Measurements from ENCODE around the gene KCP. TPM values are rescaled to one million over a fixed set of nuclear protein-coding genes. Genes with fewer than 3 reads are reported as not detected.
A peak's percentile ranks its signal among the peaks of the same experiment; 100 is the strongest.

KCP gene
- polyA plus RNA-seq, 1 of the 3 experiments (the other 2 are of a cell fraction), result not detected

GRCh38 chr7:128833148-128833945, 77.2 kb downstream of the KCP start:
- H3K4me1 ChIP-seq (ENCODE audit: control insufficient read depth in 1 of 2, insufficient read depth in 2 of 2, low read depth in 1 of 2, low read length in 1 of 2), result peaks cover 34 to 39% of the 10 kb centered on the region in 2 experiments; a peak in 3 of 4 replicates
- H3K27me3 ChIP-seq (ENCODE audit: insufficient read depth), result no peaks in the 10 kb centered on the region
- H3F3A ChIP-seq (replicated peaks; ENCODE audit: insufficient read depth), result peaks cover 34% of the 10 kb centered on the region
- peaks cover 68% of the 10 kb centered on the region for H4K20me1 ChIP-seq (ENCODE audit: insufficient read depth)
- H3K4me2 ChIP-seq, result peak overlapping the region; percentile 99
- H3K9ac ChIP-seq, result peak overlapping the region; percentile 84
- H3K9me2 ChIP-seq, result no peaks in the 10 kb centered on the region
- ChIA-PET CTCF (interaction anchor here (0.6 to 2.5 kb wide), 12 partner anchors 9 to 486 kb away, joined by 3 to 14 read pairs (median 4); partner anchors contain the start of gene CCDC136), POLR2A (no interaction called here)
- no peaks in the 10 kb centered on the region for H3K9me3 ChIP-seq
- H3K4me3 ChIP-seq (ENCODE audit: low read depth in 2 of 2, low read length in 1 of 2), result peak overlapping the region; percentile 68 to 90; a peak in 3 of 4 replicates
- peak; percentile 60 for DNase-seq
- peaks cover 31 to 34% of the 10 kb centered on the region in 2 experiments for H3K36me3 ChIP-seq (replicated peaks in 1 of 2; ENCODE audit: control insufficient read depth in 1 of 2, insufficient read depth in 2 of 2, low read length in 1 of 2)
- H3K27ac ChIP-seq (ENCODE audit: low read depth in 2 of 2, low read length in 1 of 2), result peak overlapping the region; percentile 50 to 85; a peak in 3 of 4 replicates
- 38% methylated on average over 13 of the region's 13 CpGs for WGBS (ENCODE audit: low lambda C conversion rate)
- peaks cover 66% of the 10 kb centered on the region for H3K79me2 ChIP-seq (ENCODE audit: insufficient read depth)
- H2AFZ ChIP-seq (ENCODE audit: low read depth), result no peak overlapping the region
- no peak for TF ChIP-seq IRF3 (IDR thresholded peaks at IDR 0.05; ENCODE audit: low read depth, low read length)
- TF ChIP-seq SMC3 (IDR thresholded peaks at IDR 0.05; ENCODE audit: low read depth, low read length), result no peak
- TF ChIP-seq FOSL2 (IDR thresholded peaks at IDR 0.05; ENCODE audit: borderline replicate concordance, low read depth), result no peak; the same call in 1 of the 2 replicates
- peak; percentile 40; the same call in 1 of the 2 replicates for TF ChIP-seq TAF1 (IDR thresholded peaks at IDR 0.05; ENCODE audit: borderline replicate concordance, low read depth, low read length)
- no peak; the same call in 1 of the 2 replicates for TF ChIP-seq JUND (IDR thresholded peaks at IDR 0.05)
- TF ChIP-seq REST (IDR thresholded peaks at IDR 0.05; ENCODE audit: low read depth, low read length), result no peak
- no peak for TF ChIP-seq RCOR1 (IDR thresholded peaks at IDR 0.05; ENCODE audit: low read length)
- TF ChIP-seq GATA2 (CRISPR knock-in tag; IDR thresholded peaks at IDR 0.05), result no peak
- TF ChIP-seq SIN3A (IDR thresholded peaks at IDR 0.05; ENCODE audit: borderline replicate concordance, low read depth, low read length), result no peak
- TF ChIP-seq FOXJ3 (CRISPR knock-in tag; IDR thresholded peaks at IDR 0.05), result no peak
- TF ChIP-seq YY1 (IDR thresholded peaks at IDR 0.05; ENCODE audit: low read depth), result no peak
- no peak for TF ChIP-seq USF1 (IDR thresholded peaks at IDR 0.05; ENCODE audit: borderline replicate concordance, low read depth)
- no peak for TF ChIP-seq TEAD4 (IDR thresholded peaks at IDR 0.05; ENCODE audit: borderline replicate concordance, insufficient read depth)
- TF ChIP-seq NFIC (IDR thresholded peaks at IDR 0.05; ENCODE audit: borderline replicate concordance), result peak; percentile 77
- no peak for TF ChIP-seq RAD21 (IDR thresholded peaks at IDR 0.05; ENCODE audit: low read length)
- TF ChIP-seq ZBTB33 (IDR thresholded peaks at IDR 0.05; ENCODE audit: borderline replicate concordance, low read depth), result no peak
- TF ChIP-seq GABPA (IDR thresholded peaks at IDR 0.05; ENCODE audit: low read depth), result no peak
- TF ChIP-seq MEF2A (IDR thresholded peaks at IDR 0.05; ENCODE audit: borderline replicate concordance, low read depth), result no peak
- no peak for TF ChIP-seq RFX5 (IDR thresholded peaks at IDR 0.05; ENCODE audit: low read length)
- no peak for TF ChIP-seq NRF1 (IDR thresholded peaks at IDR 0.05; ENCODE audit: low read depth, low read length)
- peak; percentile 51; the same call in 1 of the 2 replicates for TF ChIP-seq RXRA (IDR thresholded peaks at IDR 0.05; ENCODE audit: borderline replicate concordance, low read depth)
- no peak for TF ChIP-seq MXI1 (IDR thresholded peaks at IDR 0.05; ENCODE audit: low read depth, low read length)
- no peak for TF ChIP-seq CHD2 (IDR thresholded peaks at IDR 0.05; ENCODE audit: low read length, partially characterized antibody)
- no peak for TF ChIP-seq USF2 (IDR thresholded peaks at IDR 0.05; ENCODE audit: borderline replicate concordance, low read depth, low read length)
- TF ChIP-seq TCF12 (IDR thresholded peaks at IDR 0.05), result peak; percentile 48; the same call in 1 of the 2 replicates

Data from SK-N-SH (cell line).